Liver (tissue), 9 donors: ENCODE results near the gene ASXL1. TPM values are rescaled to one million over a fixed set of nuclear protein-coding genes. Genes with fewer than 3 reads are reported as not detected.
A peak's percentile ranks its signal among the peaks of the same experiment; 100 is the strongest.

Experiments
- DNase-seq: peaks from one replicate; pipeline ENCODE4 v3.0.0-alpha.2; 2017; ENCODE audit warnings: low spot score
- H3K27ac ChIP-seq, 2 donors: one replicate each; pipeline ENCODE4 v1.7.0; 2013; ENCODE audit warnings: inconsistent platforms in 2 of 2, low read length in 2 of 2, control low read depth in 1 of 2, low read depth in 1 of 2, mild to moderate bottlenecking in 1 of 2
- H3K27me3 ChIP-seq, 4 donors: one replicate each; pipeline versions ENCODE4 v1.6.1 to v1.7.0; 2013; ENCODE audit warnings: low read length in 3 of 4, inconsistent platforms in 1 of 4, mild to moderate bottlenecking in 1 of 4, moderate library complexity in 1 of 4; ENCODE audit not compliant: control insufficient read depth in 4 of 4, insufficient read depth in 4 of 4
- H3K36me3 ChIP-seq, 4 donors: one replicate each; pipeline versions ENCODE4 v1.6.1 to v1.7.0; 2013; ENCODE audit warnings: low read length in 3 of 4, mild to moderate bottlenecking in 3 of 4, low read depth in 1 of 4, moderate library complexity in 1 of 4; ENCODE audit not compliant: control insufficient read depth in 4 of 4, insufficient read depth in 3 of 4
- H3K4me1 ChIP-seq, 4 donors: one replicate each; pipeline versions ENCODE4 v1.6.1 to v1.7.0; 2013; ENCODE audit warnings: low read length in 3 of 4, mild to moderate bottlenecking in 3 of 4, moderate library complexity in 1 of 4; ENCODE audit not compliant: control insufficient read depth in 4 of 4, insufficient read depth in 4 of 4
- H3K4me3 ChIP-seq, 3 donors: one replicate each; pipeline versions ENCODE4 v1.6.1 to v1.7.0; 2013; ENCODE audit warnings: low read length in 3 of 3, control low read depth in 1 of 3, low read depth in 1 of 3, mild to moderate bottlenecking in 1 of 3
- H3K9ac ChIP-seq, 2 donors: one replicate each; pipeline ENCODE4 v1.7.0; 2013; ENCODE audit warnings: low read length in 2 of 2, mild to moderate bottlenecking in 2 of 2, moderate library complexity in 2 of 2, control low read depth in 1 of 2, low read depth in 1 of 2
- H3K9me3 ChIP-seq, 4 donors: one replicate each; pipeline versions ENCODE4 v1.6.1 to v1.7.0; 2013; ENCODE audit warnings: low read length in 3 of 4; ENCODE audit not compliant: control insufficient read depth in 4 of 4
- ATF3 ChIP-seq: IDR thresholded peaks from 2 replicates; pipeline ENCODE4 v1.6.1; 2016; ENCODE audit warnings: antibody characterized with exemption
- EGR1 ChIP-seq, 2 donors: IDR thresholded peaks; 2 replicates each; pipeline ENCODE4 v1.6.1; 2016 to 2018; ENCODE audit warnings: antibody characterized with exemption in 2 of 2, low read depth in 2 of 2
- FOXA1 ChIP-seq: IDR thresholded peaks from 2 replicates; pipeline ENCODE4 v1.6.1; 2016; ENCODE audit warnings: antibody characterized with exemption
- FOXA2 ChIP-seq: IDR thresholded peaks from 2 replicates; pipeline ENCODE4 v1.6.1; 2016; ENCODE audit warnings: antibody characterized with exemption
- GABPA ChIP-seq, 2 donors: IDR thresholded peaks in 1 of 2; conservative IDR thresholded peaks in 1 of 2; 2 replicates each; pipeline ENCODE4 v1.6.1; 2016; ENCODE audit warnings: antibody characterized with exemption in 2 of 2, mild to moderate bottlenecking in 1 of 2, moderate library complexity in 1 of 2
- HNF4A ChIP-seq, 2 donors: conservative IDR thresholded peaks; 2 replicates each; pipeline ENCODE4 v1.6.1; 2016; ENCODE audit warnings: antibody characterized with exemption in 2 of 2, mild to moderate bottlenecking in 2 of 2
- HNF4G ChIP-seq: IDR thresholded peaks from 2 replicates; pipeline ENCODE4 v1.6.1; 2016; ENCODE audit warnings: antibody characterized with exemption
- NR2F2 ChIP-seq: IDR thresholded peaks from 2 replicates; pipeline ENCODE4 v1.6.1; 2016; ENCODE audit warnings: antibody characterized with exemption
- RAD21 ChIP-seq, 2 donors: IDR thresholded peaks; 2 replicates each; pipeline ENCODE4 v1.6.1; 2016; ENCODE audit warnings: antibody characterized with exemption in 2 of 2, mild to moderate bottlenecking in 2 of 2
- RXRA ChIP-seq, 2 donors: IDR thresholded peaks; 2 replicates each; pipeline ENCODE4 v1.6.1; 2017 to 2018; ENCODE audit warnings: antibody characterized with exemption in 2 of 2, mild to moderate bottlenecking in 1 of 2
- SP1 ChIP-seq: IDR thresholded peaks from 2 replicates; pipeline ENCODE4 v1.6.1; 2018; ENCODE audit warnings: antibody characterized with exemption, mild to moderate bottlenecking
- ZBTB33 ChIP-seq: IDR thresholded peaks from 2 replicates; pipeline ENCODE4 v1.6.1; 2016; ENCODE audit warnings: antibody characterized with exemption
- WGBS: extraction: QIAGEN DNeasy Blood & Tissue Kit; methylation state at CpG from one replicate; pipeline ENCODE4 v1.1.7; 2013; 5-methylcytosine and 5-hydroxymethylcytosine counted together
- polyA plus RNA-seq, 2 donors: library from polyadenylated mRNA; stranded (reverse) in 1 of 2; unstranded in 1 of 2; fragments of 200-250 nt in 1 of 2; fragments of >200 nt in 1 of 2; fragmentation: Nextera tagmentation in 1 of 2; extraction: Ambion mirVana in 1 of 2; gene quantifications; one replicate each; pipeline versions ENCODE4 v1.2.1 to v1.2.3, GENCODE V29; 2013 to 2015
- total RNA-seq, 2 donors: library from RNA; depleted of rRNA; stranded (reverse); fragments of >200 nt; gene quantifications; one replicate each; pipeline ENCODE4 v1.2.3, GENCODE V29; 2014
- TF ChIP-seq, protein P1 (sequence below): IDR thresholded peaks from 2 replicates; pipeline ENCODE4 v1.6.1; 2016; ENCODE audit warnings: antibody characterized with exemption, mild to moderate bottlenecking
- TF ChIP-seq, protein P2 (sequence below): fragments of 150-350 bp; IDR thresholded peaks from 2 replicates; pipeline ENCODE4 v1.5.1; 2017; ENCODE audit warnings: improper control_type of control experiment, low read depth, low read length; ENCODE audit not compliant: missing input control
- TF ChIP-seq, protein P3 (sequence below): IDR thresholded peaks from 2 replicates; pipeline ENCODE4 v1.6.1; 2016; ENCODE audit warnings: antibody characterized with exemption
- donor health status: healthy.
- donor health status: healthy.
- donor health status: healthy.
- donor health status: healthy.
- donor health status: healthy.

The ASXL1 gene
- total and polyA plus RNA-seq, 4 donors = 13.4 to 61.3 (median 24.5) TPM

DNA sequence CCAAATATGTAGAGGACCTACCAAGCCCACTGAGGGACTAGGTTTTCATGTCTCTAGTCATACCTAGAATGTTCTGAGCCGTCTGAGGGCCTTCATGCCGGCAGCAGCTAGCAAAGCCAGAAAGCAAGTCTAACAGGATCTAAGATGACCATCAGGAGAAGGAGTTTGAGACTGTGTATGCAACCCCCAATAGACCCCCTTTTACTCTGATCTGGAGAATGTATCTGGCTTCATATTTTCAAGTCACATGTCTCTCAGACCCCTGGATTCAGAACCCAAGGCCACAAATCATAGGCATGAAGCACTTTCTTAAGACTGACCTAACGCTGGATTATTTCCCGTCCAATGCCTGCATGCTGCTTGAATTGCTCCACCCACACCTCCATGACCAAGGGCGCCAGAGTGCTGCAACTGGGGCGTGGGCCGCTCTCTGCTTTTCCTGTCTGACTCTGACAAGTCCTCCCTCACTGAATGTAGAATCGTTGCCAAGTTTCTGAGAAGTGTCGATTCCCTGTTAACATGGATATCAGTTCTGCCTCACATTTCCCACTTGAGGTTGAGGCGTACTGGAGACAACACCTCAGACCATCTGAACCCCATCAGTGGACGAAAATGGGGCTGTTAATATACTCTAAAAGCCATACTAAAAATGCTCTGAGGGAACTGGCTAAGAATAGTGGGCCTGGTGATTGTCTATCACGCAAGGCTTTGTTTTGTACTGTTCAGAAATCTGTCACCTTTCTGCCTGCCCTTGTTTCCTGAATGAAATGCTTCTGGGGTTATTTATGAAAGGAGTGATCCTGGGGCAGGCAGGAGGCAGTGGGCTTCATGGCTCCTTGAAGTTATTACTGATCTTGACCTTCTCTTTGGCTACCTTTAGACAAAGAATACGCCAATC, 23.9 kb upstream of the ASXL1 start:
- peak; percentile 66 for DNase-seq
- 64% methylated on average over 13 of the region's 13 CpGs for WGBS
- no peaks in the 10 kb centered on the region for H3K9me3 ChIP-seq
- H3K4me3 ChIP-seq = no peak overlapping the region
- peaks cover 0 to 21% (median 4%) of the 10 kb centered on the region in 4 donors for H3K4me1 ChIP-seq
- TF ChIP-seq NR2F2 (no peak), GABPA (IDR thresholded peaks at IDR 0.05 in 1 of 2, conservative IDR thresholded peaks at IDR 0.05 in 1 of 2) (no peak), FOXA2 (no peak), ZBTB33 (no peak), EGR1 (IDR thresholded peaks at IDR 0.05; ENCODE audit: low read depth in 2 of 2) (no peak), HNF4A (conservative IDR thresholded peaks at IDR 0.05) (no peak), ATF3 (no peak), HNF4G (no peak), RXRA (IDR thresholded peaks at IDR 0.05) (no peak), FOXA1 (no peak), SP1 (no peak), RAD21 (IDR thresholded peaks at IDR 0.05) (no peak)
- TF ChIP-seq, protein P1, sequence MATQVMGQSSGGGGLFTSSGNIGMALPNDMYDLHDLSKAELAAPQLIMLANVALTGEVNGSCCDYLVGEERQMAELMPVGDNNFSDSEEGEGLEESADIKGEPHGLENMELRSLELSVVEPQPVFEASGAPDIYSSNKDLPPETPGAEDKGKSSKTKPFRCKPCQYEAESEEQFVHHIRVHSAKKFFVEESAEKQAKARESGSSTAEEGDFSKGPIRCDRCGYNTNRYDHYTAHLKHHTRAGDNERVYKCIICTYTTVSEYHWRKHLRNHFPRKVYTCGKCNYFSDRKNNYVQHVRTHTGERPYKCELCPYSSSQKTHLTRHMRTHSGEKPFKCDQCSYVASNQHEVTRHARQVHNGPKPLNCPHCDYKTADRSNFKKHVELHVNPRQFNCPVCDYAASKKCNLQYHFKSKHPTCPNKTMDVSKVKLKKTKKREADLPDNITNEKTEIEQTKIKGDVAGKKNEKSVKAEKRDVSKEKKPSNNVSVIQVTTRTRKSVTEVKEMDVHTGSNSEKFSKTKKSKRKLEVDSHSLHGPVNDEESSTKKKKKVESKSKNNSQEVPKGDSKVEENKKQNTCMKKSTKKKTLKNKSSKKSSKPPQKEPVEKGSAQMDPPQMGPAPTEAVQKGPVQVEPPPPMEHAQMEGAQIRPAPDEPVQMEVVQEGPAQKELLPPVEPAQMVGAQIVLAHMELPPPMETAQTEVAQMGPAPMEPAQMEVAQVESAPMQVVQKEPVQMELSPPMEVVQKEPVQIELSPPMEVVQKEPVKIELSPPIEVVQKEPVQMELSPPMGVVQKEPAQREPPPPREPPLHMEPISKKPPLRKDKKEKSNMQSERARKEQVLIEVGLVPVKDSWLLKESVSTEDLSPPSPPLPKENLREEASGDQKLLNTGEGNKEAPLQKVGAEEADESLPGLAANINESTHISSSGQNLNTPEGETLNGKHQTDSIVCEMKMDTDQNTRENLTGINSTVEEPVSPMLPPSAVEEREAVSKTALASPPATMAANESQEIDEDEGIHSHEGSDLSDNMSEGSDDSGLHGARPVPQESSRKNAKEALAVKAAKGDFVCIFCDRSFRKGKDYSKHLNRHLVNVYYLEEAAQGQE = no peak
- TF ChIP-seq, protein P2, sequence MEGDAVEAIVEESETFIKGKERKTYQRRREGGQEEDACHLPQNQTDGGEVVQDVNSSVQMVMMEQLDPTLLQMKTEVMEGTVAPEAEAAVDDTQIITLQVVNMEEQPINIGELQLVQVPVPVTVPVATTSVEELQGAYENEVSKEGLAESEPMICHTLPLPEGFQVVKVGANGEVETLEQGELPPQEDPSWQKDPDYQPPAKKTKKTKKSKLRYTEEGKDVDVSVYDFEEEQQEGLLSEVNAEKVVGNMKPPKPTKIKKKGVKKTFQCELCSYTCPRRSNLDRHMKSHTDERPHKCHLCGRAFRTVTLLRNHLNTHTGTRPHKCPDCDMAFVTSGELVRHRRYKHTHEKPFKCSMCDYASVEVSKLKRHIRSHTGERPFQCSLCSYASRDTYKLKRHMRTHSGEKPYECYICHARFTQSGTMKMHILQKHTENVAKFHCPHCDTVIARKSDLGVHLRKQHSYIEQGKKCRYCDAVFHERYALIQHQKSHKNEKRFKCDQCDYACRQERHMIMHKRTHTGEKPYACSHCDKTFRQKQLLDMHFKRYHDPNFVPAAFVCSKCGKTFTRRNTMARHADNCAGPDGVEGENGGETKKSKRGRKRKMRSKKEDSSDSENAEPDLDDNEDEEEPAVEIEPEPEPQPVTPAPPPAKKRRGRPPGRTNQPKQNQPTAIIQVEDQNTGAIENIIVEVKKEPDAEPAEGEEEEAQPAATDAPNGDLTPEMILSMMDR = no peak
- TF ChIP-seq, protein P3, sequence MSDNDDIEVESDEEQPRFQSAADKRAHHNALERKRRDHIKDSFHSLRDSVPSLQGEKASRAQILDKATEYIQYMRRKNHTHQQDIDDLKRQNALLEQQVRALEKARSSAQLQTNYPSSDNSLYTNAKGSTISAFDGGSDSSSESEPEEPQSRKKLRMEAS = no peak
- H3K9ac ChIP-seq = no peak overlapping the region
- H3K27ac ChIP-seq = peak overlapping the region in 1 of 2 donors; percentile 26
- no peaks in the 10 kb centered on the region for H3K27me3 ChIP-seq
- H3K36me3 ChIP-seq = peaks cover 2 to 12% (median 10%) of the 10 kb centered on the region in 4 donors
